Muscle layer of duodenum (tissue), 2 donors: ENCODE measurements around the gene CAPN10.
"Not testable (repeated sequence)": the region's sequence is repeated elsewhere in the genome, so short reads cannot be mapped to it uniquely, and the experiment has no call there.

Experiments used
- H3K27ac ChIP-seq: one replicate; pipeline ENCODE4 v1.7.0; 2013; ENCODE audit warnings: mild to moderate bottlenecking, low read length
- H3K27me3 ChIP-seq: one replicate; pipeline ENCODE4 v1.7.0; 2013; ENCODE audit warnings: low read depth, mild to moderate bottlenecking, control low read depth, low read length
- H3K36me3 ChIP-seq, 2 donors: one replicate each; pipeline ENCODE4 v1.7.0; 2013; ENCODE audit warnings: low read length in 2 of 2, control low read depth in 1 of 2, mild to moderate bottlenecking in 1 of 2; ENCODE audit not compliant: insufficient read depth in 2 of 2, control insufficient read depth in 1 of 2
- H3K4me1 ChIP-seq, 2 donors: one replicate each; pipeline ENCODE4 v1.7.0; 2013; ENCODE audit warnings: low read length in 2 of 2, mild to moderate bottlenecking in 2 of 2, control low read depth in 1 of 2, moderate library complexity in 1 of 2; ENCODE audit not compliant: insufficient read depth in 2 of 2, control insufficient read depth in 1 of 2
- H3K4me3 ChIP-seq, 2 donors: one replicate each; pipeline ENCODE4 v1.7.0; 2013; ENCODE audit warnings: low read length in 2 of 2, low read depth in 1 of 2, mild to moderate bottlenecking in 1 of 2
- H3K9me3 ChIP-seq, 2 donors: one replicate each; pipeline ENCODE4 v1.7.0; 2013; ENCODE audit warnings: low read length in 2 of 2, control low read depth in 1 of 2, mild to moderate bottlenecking in 1 of 2; ENCODE audit not compliant: control insufficient read depth in 1 of 2
- donor health status: healthy.

The CAPN10 gene

GRCh38 chr2:240556553-240557100 lies 29.9 kb upstream of the CAPN10 start:
- Histone ChIP-seq H3K27me3 (no peaks in the 10 kb centered on the region), H3K4me3 (no peak overlapping the region), H3K4me1 (peaks cover 7 to 31% of the 10 kb centered on the region in 2 donors), H3K27ac (no peak overlapping the region), H3K9me3 (no peaks in the 10 kb centered on the region), H3K36me3 (peaks cover 7 to 15% of the 10 kb centered on the region in 2 donors)

DNA sequence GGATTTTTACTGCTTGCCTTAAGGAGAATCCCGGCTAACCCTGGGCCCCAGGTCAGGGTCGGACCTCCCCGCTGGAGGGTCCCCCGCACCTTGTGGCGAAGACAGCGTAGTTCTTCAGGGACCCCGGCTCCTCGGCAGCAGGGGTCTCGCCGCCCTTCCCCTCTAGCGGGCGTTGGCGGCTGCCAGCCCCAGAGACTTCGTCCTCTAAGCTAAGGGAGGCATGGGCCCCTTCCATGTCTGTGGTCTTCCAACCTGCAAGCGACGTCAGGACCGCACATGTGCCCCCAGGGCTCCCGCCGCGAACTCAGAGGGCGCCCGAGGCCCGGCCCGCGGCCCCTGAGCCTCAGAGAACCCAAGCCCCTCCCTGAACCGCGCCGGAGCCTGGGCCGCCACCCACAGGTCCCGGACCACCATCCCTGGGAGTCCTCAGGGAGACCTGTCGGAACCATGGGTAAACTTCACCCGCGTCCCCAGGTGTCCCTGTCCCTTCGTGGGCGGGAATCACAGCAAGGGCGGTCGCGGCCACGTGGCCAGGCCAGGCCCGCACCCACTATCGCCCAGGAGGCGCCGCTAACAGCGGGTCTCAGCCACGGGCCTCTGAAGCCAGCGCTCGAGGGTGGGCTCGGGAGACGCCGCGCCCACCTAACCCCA lies 29.3 kb upstream of the CAPN10 start:
- Histone ChIP-seq H3K4me1 (peaks cover 7 to 37% of the 10 kb centered on the region in 2 donors), H3K9me3 (no peaks in the 10 kb centered on the region), H3K36me3 (peaks cover 3 to 9% of the 10 kb centered on the region in 2 donors), H3K27me3 (no peaks in the 10 kb centered on the region), H3K4me3 (peak overlapping the region in 1 of 2 donors; percentile 61), H3K27ac (no peak overlapping the region)

GRCh38 chr2:240557808-240558207 lies 28.7 kb upstream of the CAPN10 start, which contains the start of gene ANKMY1:
TSS of gene ANKMY1 (minus strand) at chr2:240557988. CDS start at chr2:240557335, 653 bp downstream.
- peak within 1 kb of the TSS in 1 of 2 donors; percentile 61 for H3K4me3 ChIP-seq
- no peaks in the 10 kb centered on the region for H3K9me3 ChIP-seq
- peaks cover 3 to 8% of the 10 kb centered on the region in 2 donors for H3K36me3 ChIP-seq
- H3K27me3 ChIP-seq, result no peaks in the 10 kb centered on the region
- no peak within 1 kb of the TSS for H3K27ac ChIP-seq
- peaks cover 12 to 39% of the 10 kb centered on the region in 2 donors for H3K4me1 ChIP-seq

DNA sequence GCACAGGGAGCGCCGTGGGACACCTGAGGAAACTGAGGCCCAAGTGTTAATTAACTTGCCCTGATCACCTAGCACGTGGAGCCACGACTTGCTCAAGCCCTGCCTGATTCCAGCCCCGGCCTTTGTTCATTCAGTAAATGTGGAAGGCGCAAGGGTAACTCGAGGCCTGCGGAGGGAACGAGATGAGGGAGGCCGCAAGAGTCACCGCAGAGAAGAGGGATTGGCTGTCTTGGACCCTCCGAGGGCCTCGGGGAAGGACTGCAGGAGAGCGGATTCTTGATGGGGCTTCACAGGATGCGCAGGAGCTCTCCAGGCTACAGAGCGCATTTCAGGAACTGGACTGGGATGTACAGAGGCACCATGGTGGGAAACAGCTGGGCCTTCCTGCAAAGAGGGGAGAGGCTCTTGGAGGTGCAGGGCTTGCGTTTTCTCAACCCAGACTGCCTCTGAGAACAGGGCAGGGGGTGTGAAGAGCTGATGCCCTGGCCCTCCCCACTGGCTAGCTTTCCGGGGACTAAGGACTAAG lies 28.2 kb upstream of the CAPN10 start:
- Histone ChIP-seq H3K27ac (no peak overlapping the region), H3K9me3 (no peaks in the 10 kb centered on the region), H3K27me3 (no peaks in the 10 kb centered on the region), H3K36me3 (peaks cover 3 to 8% of the 10 kb centered on the region in 2 donors), H3K4me1 (peaks cover 13 to 39% of the 10 kb centered on the region in 2 donors), H3K4me3 (peak overlapping the region in 1 of 2 donors; percentile 61)

- Histone ChIP-seq H3K27ac (no peak overlapping the region), H3K36me3 (peaks cover under 1 to 2% of the 10 kb centered on the region in 2 donors), H3K4me3 (peak overlapping the region in 1 of 2 donors; percentile 45), H3K9me3 (no peaks in the 10 kb centered on the region), H3K4me1 (peaks cover 13 to 39% of the 10 kb centered on the region in 2 donors), H3K27me3 (no peaks in the 10 kb centered on the region)
These were observed 27.2 kb upstream of the CAPN10 start for GRCh38 chr2:240559286-240559685.

- Histone ChIP-seq H3K36me3 (no peaks in the 10 kb centered on the region), H3K4me3 (peak within 1 kb of the TSS; percentile 77 to 79), H3K4me1 (peaks cover 15 to 39% of the 10 kb centered on the region in 2 donors), H3K27ac (peak within 1 kb of the TSS; percentile 85), H3K27me3 (no peaks in the 10 kb centered on the region), H3K9me3 (no peaks in the 10 kb centered on the region)
These were observed 26.5 kb upstream of the CAPN10 start, which contains the start of gene DUSP28 for GRCh38 chr2:240560084-240560479. TSS of gene DUSP28 (plus strand) at chr2:240560357. CDS start at chr2:240560685, 328 bp downstream.

- Histone ChIP-seq H3K36me3 (no peaks in the 10 kb centered on the region), H3K4me1 (peaks cover 18 to 42% of the 10 kb centered on the region in 2 donors)
These were observed 25.8 kb upstream of the CAPN10 start for GRCh38 chr2:240560480-240561324.

GRCh38 chr2:240561325-240561971 lies 25.1 kb upstream of the CAPN10 start:
- Histone ChIP-seq H3K36me3 (no peaks in the 10 kb centered on the region), H3K9me3 (no peaks in the 10 kb centered on the region), H3K27ac (peak overlapping the region; percentile 85), H3K4me1 (peaks cover 21 to 48% of the 10 kb centered on the region in 2 donors), H3K4me3 (peak overlapping the region; percentile 77 to 79), H3K27me3 (no peaks in the 10 kb centered on the region)

More at GRCh38 chr2:240560480-240561324, 25.8 kb upstream of the CAPN10 start:
- H3K9me3 ChIP-seq, result no peaks in the 10 kb centered on the region
- peak overlapping the region; percentile 85 for H3K27ac ChIP-seq
- no peaks in the 10 kb centered on the region for H3K27me3 ChIP-seq
- peak overlapping the region; percentile 77 to 79 for H3K4me3 ChIP-seq

DNA sequence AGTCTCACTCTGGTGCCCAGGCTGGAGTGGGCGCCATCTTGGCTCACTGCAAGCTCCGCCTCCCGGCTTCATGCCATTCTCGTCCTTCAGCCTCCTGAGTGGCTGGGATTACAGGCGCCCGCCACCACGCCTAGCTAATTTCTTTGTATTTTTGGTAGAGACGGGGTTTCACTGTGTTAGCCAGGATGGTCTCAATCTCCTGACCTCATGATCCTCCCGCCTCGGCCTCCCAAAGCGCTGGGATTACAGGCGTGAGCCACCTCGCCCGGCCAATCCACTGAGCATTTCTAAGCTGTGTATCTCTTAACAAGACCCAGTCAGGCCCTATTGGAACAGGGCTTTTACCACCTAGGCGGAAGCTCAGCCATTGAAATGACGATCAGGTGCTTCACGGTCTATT lies 23.3 kb upstream of the CAPN10 start:
- H3K9me3 ChIP-seq, result not testable (repeated sequence)

GRCh38 chr2:240563951-240564560 lies 22.5 kb upstream of the CAPN10 start:
- H3K27me3 ChIP-seq, result no peaks in the 10 kb centered on the region
- no peak overlapping the region for H3K4me3 ChIP-seq
- H3K4me1 ChIP-seq, result peaks cover 29 to 46% of the 10 kb centered on the region in 2 donors
- H3K27ac ChIP-seq, result no peak overlapping the region
- H3K9me3 ChIP-seq, result no peaks in the 10 kb centered on the region
- no peaks in the 10 kb centered on the region for H3K36me3 ChIP-seq

More for the DNA sequence above, 23.3 kb upstream of the CAPN10 start:
- not testable (repeated sequence) for H3K36me3 ChIP-seq, H3K27me3 ChIP-seq, H3K4me3 ChIP-seq, H3K27ac ChIP-seq
- peaks cover 29 to 50% of the 10 kb centered on the region in 2 donors for H3K4me1 ChIP-seq
